GM23338 (cell line): ENCODE data around the gene FAM222A. TPM values are rescaled to one million over a fixed set of nuclear protein-coding genes. Genes with fewer than 3 reads are reported as not detected.

Source experiments
- ATAC-seq: fragments of 200-7000 bp; cut with Tn5 transposase; 3 replicates; pipeline ENCODE4 v1.9.1; 2020
- DNase-seq: peaks from one replicate; pipeline ENCODE4 v3.0.0-alpha.2; 2015; ENCODE audit warnings: low spot score
- H2AFZ ChIP-seq: fragments of 200-600 bp; sonication (generic); 2 replicates; pipeline ENCODE4 v1.8.0; 2016; ENCODE audit warnings: antibody characterized with exemption, mild to moderate bottlenecking, moderate library complexity
- H3F3A ChIP-seq: fragments of 200-600 bp; sonication (generic); replicated peaks from 2 replicates; pipeline ENCODE4 v1.8.0; 2017; ENCODE audit warnings: antibody characterized with exemption, mixed run types, low read depth
- H3K27ac ChIP-seq: fragments of 200-600 bp; sonication (generic); 2 replicates; pipeline ENCODE4 v1.6.1; 2016; ENCODE audit warnings: low read depth
- H3K27me3 ChIP-seq: fragments of 200-600 bp; sonication (generic); 2 replicates; pipeline ENCODE4 v1.8.0; 2016; ENCODE audit warnings: mild to moderate bottlenecking, mixed run types, moderate library complexity; ENCODE audit not compliant: insufficient read depth
- H3K36me3 ChIP-seq: fragments of 200-600 bp; sonication (generic); 2 replicates; pipeline ENCODE4 v1.8.0; 2016; ENCODE audit warnings: mild to moderate bottlenecking; ENCODE audit not compliant: insufficient read depth
- H3K4me1 ChIP-seq: fragments of 200-600 bp; sonication (generic); 2 replicates; pipeline ENCODE4 v1.8.0; 2016; ENCODE audit warnings: mild to moderate bottlenecking, moderate library complexity; ENCODE audit not compliant: insufficient read depth
- H3K4me2 ChIP-seq: fragments of 200-600 bp; sonication (generic); 2 replicates; pipeline ENCODE4 v1.7.1; 2017; ENCODE audit warnings: mixed run types
- H3K4me3 ChIP-seq: fragments of 200-600 bp; sonication (generic); 2 replicates; pipeline ENCODE4 v1.6.1; 2016; ENCODE audit warnings: mixed run types
- H3K79me2 ChIP-seq: fragments of 200-600 bp; sonication (generic); replicated peaks from 2 replicates; pipeline ENCODE4 v1.8.0; 2017; ENCODE audit warnings: mild to moderate bottlenecking; ENCODE audit not compliant: insufficient read depth
- H3K9me2 ChIP-seq: fragments of 200-600 bp; sonication (generic); 2 replicates; pipeline ENCODE4 v1.8.0; 2017; ENCODE audit not compliant: insufficient read depth
- H4K20me1 ChIP-seq: fragments of 200-600 bp; sonication (generic); replicated peaks from 2 replicates; pipeline ENCODE4 v1.8.0; 2017; ENCODE audit warnings: mild to moderate bottlenecking; ENCODE audit not compliant: insufficient read depth
- H3K27ac Mint-ChIP-seq: 2 replicates; pipeline ENCODE4 v1.8.0; 2020; ENCODE audit warnings: inconsistent platforms, mild to moderate bottlenecking, moderate library complexity, mixed read lengths
- H3K27me3 Mint-ChIP-seq: 3 replicates; pipeline ENCODE4 v1.8.0; 2022; ENCODE audit warnings: low read depth, mild to moderate bottlenecking, moderate library complexity, mixed read lengths, inconsistent platforms; ENCODE audit not compliant: insufficient read depth, poor library complexity
- H3K36me3 Mint-ChIP-seq: 3 replicates; pipeline ENCODE4 v1.8.0; 2021; ENCODE audit warnings: low read depth, mild to moderate bottlenecking, inconsistent platforms, moderate library complexity, mixed read lengths
- H3K4me1 Mint-ChIP-seq: 3 replicates; pipeline ENCODE4 v1.8.0; 2020; ENCODE audit warnings: mild to moderate bottlenecking, inconsistent platforms, mixed read lengths
- H3K4me3 Mint-ChIP-seq: 3 replicates; pipeline ENCODE4 v1.8.0; 2021; ENCODE audit warnings: moderate library complexity, mild to moderate bottlenecking, inconsistent platforms, mixed read lengths
- H3K9me3 Mint-ChIP-seq: 3 replicates; pipeline ENCODE4 v1.8.0; 2020; ENCODE audit warnings: moderate library complexity, mild to moderate bottlenecking, inconsistent platforms, mixed read lengths
- EZH2phosphoT487 ChIP-seq: fragments of 200-600 bp; sonication (generic); IDR thresholded peaks from one replicate; pipeline ENCODE4 v1.8.1; 2018; ENCODE audit warnings: antibody characterized with exemption; ENCODE audit not compliant: unreplicated experiment
- JUNB ChIP-seq: IDR thresholded peaks from one replicate; pipeline ENCODE4 v1.6.1; 2016; ENCODE audit warnings: antibody characterized with exemption; ENCODE audit not compliant: unreplicated experiment
- NANOG ChIP-seq: IDR thresholded peaks from 2 replicates; pipeline ENCODE4 v1.6.1; 2016; ENCODE audit warnings: antibody characterized with exemption, borderline replicate concordance
- POLR2AphosphoS5 ChIP-seq: IDR thresholded peaks from 2 replicates; pipeline ENCODE4 v1.6.1; 2016; ENCODE audit warnings: antibody characterized with exemption, low read depth
- REST ChIP-seq: IDR thresholded peaks from one replicate; pipeline ENCODE4 v1.6.1; 2018; ENCODE audit warnings: antibody characterized with exemption; ENCODE audit not compliant: unreplicated experiment
- STAT1 ChIP-seq: IDR thresholded peaks from one replicate; pipeline ENCODE4 v1.6.1; 2016; ENCODE audit warnings: antibody characterized with exemption; ENCODE audit not compliant: unreplicated experiment
- ZNF114 ChIP-seq: fragments of 250-450 bp; sonication (Bioruptor Pico); IDR thresholded peaks from 2 replicates; pipeline ENCODE4 v1.5.0; 2020; ENCODE audit warnings: mild to moderate bottlenecking, moderate library complexity
- ZNF331 ChIP-seq: fragments of 250-450 bp; sonication (Bioruptor Pico); IDR thresholded peaks from 2 replicates; pipeline ENCODE4 v1.5.0; 2020; ENCODE audit warnings: low read depth, mild to moderate bottlenecking, moderate library complexity
- polyA plus RNA-seq: library from polyadenylated mRNA; unstranded; fragments of >200 nt; fragmentation: Nextera tagmentation; extraction: Ambion mirVana; gene quantifications from 2 replicates; pipeline ENCODE4 v1.2.1, GENCODE V29; 2016
- total RNA-seq: library from RNA; depleted of rRNA; stranded (reverse); fragments of >200 nt; shearing (Covaris generic); gene quantifications from 2 replicates; pipeline ENCODE4 v1.2.3, GENCODE V29; 2014
- TF ChIP-seq, protein P1 (sequence below): IDR thresholded peaks from 2 replicates; pipeline ENCODE4 v1.6.1; 2016; ENCODE audit warnings: antibody characterized with exemption

The FAM222A gene
- total and polyA plus RNA-seq, 2 experiments from 2014 or later = 0.78 to 2.1 TPM

DNA sequence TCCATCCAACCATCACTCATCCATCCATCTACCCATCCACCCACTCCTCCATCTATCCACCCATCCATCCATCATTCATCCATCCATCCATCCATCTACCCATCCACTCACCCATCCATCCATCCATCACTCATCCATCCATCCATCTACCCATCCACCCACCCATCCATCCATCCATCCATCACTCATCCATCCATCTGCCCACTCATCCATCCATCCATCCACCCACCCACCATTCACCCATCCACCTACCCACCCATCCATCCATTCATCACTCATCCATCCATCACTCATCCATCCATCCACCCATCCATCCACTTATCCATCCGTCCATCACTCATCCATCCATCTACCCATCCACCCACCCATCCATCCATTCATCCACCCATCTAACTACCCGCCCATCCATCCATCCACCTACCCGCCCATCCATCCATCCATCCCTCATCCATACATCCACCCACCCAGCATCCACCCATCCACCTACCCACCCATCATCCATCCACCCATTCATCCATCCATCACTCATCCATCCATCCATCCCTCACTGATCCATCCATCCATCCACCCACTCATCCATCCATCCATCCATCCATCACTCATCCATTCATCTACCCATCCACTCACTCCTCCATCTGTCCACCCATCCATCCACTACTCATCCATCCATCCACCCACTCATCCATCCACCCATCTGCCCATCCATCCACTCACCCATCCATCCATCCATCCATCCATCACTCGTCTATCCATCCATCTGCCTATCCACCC lies 95.4 kb downstream of the FAM222A start:
- Histone ChIP-seq H4K20me1 (no peaks in the 10 kb centered on the region), H3K4me1 (no peaks in the 10 kb centered on the region), H3K27ac (no peak overlapping the region), H3F3A (no peaks in the 10 kb centered on the region), H3K79me2 (no peaks in the 10 kb centered on the region), H3K36me3 (no peaks in the 10 kb centered on the region), H2AFZ (no peak overlapping the region), H3K4me3 (no peak overlapping the region), H3K9me2 (0 out of 2 replicates have a peak, but pooled peaks cover 7% of the 10 kb centered on the region), H3K27me3 (no peaks in the 10 kb centered on the region), H3K4me2 (no peak overlapping the region)
- Mint-ChIP-seq H3K9me3 (no peaks in the 10 kb centered on the region), H3K27me3 (no peaks in the 10 kb centered on the region), H3K27ac (no peak overlapping the region), H3K36me3 (no peaks in the 10 kb centered on the region), H3K4me1 (no peaks in the 10 kb centered on the region), H3K4me3 (no peak overlapping the region)
- no peak for DNase-seq
- no peak for ATAC-seq
- no peak for TF ChIP-seq NANOG
- no peak for TF ChIP-seq EZH2phosphoT487
- TF ChIP-seq, protein P1, sequence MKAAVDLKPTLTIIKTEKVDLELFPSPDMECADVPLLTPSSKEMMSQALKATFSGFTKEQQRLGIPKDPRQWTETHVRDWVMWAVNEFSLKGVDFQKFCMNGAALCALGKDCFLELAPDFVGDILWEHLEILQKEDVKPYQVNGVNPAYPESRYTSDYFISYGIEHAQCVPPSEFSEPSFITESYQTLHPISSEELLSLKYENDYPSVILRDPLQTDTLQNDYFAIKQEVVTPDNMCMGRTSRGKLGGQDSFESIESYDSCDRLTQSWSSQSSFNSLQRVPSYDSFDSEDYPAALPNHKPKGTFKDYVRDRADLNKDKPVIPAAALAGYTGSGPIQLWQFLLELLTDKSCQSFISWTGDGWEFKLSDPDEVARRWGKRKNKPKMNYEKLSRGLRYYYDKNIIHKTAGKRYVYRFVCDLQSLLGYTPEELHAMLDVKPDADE = no peak
- TF ChIP-seq ZNF331 (CRISPR knock-in tag) = no peak
- TF ChIP-seq JUNB = no peak
- no peak for TF ChIP-seq POLR2AphosphoS5
- TF ChIP-seq REST = no peak
- no peak for TF ChIP-seq STAT1
- no peak for TF ChIP-seq ZNF114 (CRISPR knock-in tag)

DNA sequence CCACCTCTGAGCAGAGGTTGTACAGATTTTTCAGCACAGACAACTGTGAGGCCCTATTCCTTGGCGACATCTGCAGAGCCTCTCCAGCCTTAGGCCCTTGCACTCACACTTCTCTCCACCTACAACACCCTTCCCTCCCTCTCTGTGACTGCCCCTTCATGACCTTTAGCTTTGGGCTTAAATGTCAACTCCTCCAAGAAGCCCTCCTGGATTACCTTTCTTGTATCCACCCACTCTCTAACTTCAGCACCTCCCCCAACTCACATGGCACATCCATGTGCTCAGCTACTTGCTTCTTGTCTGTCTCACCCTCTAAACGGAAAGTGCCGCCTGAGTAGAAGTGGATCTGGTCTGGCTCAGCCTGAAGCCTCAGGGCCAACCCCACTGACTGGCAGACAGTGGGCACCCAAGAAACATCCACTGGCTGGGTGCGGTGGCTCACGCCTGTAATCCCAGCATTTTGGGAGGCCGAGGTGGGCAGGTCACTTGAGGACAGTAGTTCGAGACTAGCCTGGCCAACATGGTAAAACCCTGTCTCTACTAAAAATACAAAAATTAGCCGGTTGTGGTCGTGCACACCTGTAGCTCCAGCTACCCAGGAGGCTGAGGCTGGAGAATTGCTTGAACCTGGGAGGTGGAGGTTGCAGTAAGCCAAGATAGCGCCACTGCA lies 97.5 kb downstream of the FAM222A start:
- H3K27ac ChIP-seq = 0 out of 2 replicates have a peak overlapping the region, but pooled peaks have one; percentile 14
- no peak overlapping the region for H2AFZ ChIP-seq
- no peaks in the 10 kb centered on the region for H3F3A ChIP-seq
- H3K9me3 Mint-ChIP-seq = no peaks in the 10 kb centered on the region
- TF ChIP-seq POLR2AphosphoS5 = no peak
- TF ChIP-seq, protein P1 = no peak
- no peaks in the 10 kb centered on the region for H3K36me3 Mint-ChIP-seq
- DNase-seq (no peak), ATAC-seq (no peak)
- no peak overlapping the region for H3K4me3 Mint-ChIP-seq
- no peaks in the 10 kb centered on the region for H3K4me1 Mint-ChIP-seq
- H3K4me3 ChIP-seq = no peak overlapping the region
- no peak overlapping the region for H3K27ac Mint-ChIP-seq
- H3K4me2 ChIP-seq = no peak overlapping the region
- H3K9me2 ChIP-seq = 0 out of 2 replicates have a peak, but pooled peaks cover 7% of the 10 kb centered on the region
- no peaks in the 10 kb centered on the region for H3K27me3 ChIP-seq
- no peaks in the 10 kb centered on the region for H3K36me3 ChIP-seq
- H3K4me1 ChIP-seq = no peaks in the 10 kb centered on the region
- no peaks in the 10 kb centered on the region for H4K20me1 ChIP-seq
- no peaks in the 10 kb centered on the region for H3K27me3 Mint-ChIP-seq
- H3K79me2 ChIP-seq = no peaks in the 10 kb centered on the region
